LNCaP clone FGC (cell line): ENCODE results near the gene SSH2.
"Not testable (repeated sequence)": the region's sequence is repeated elsewhere in the genome, so short reads cannot be mapped to it uniquely, and the experiment has no call there.

Experiments used
- DNase-seq: peaks from one replicate; pipeline ENCODE4 v3.0.0-alpha.2; 2011; ENCODE audit warnings: low read depth
- H3K4me3 ChIP-seq: 2 replicates; pipeline ENCODE4 v1.5.1; 2011; ENCODE audit warnings: mild to moderate bottlenecking, low read depth, low read length, control low read depth
- CTCF ChIP-seq: IDR thresholded peaks from 2 replicates; pipeline ENCODE4 v1.5.1; 2012; ENCODE audit warnings: mild to moderate bottlenecking; ENCODE audit not compliant: control insufficient read depth, insufficient read depth; ENCODE audit errors: extremely low read depth

The SSH2 gene

GRCh38 chr17:29959658-29960337, 29.8 kb upstream of the SSH2 start:
- no peak for TF ChIP-seq CTCF

GRCh38 chr17:29958947-29959657, 29.1 kb upstream of the SSH2 start:
- H3K4me3 ChIP-seq, result no peak overlapping the region
- TF ChIP-seq CTCF, result no peak
- no peak for DNase-seq

More at GRCh38 chr17:29959658-29960337, 29.8 kb upstream of the SSH2 start:
- H3K4me3 ChIP-seq, result no peak overlapping the region
- no peak for DNase-seq

GRCh38 chr17:29957488-29957887, 27.5 kb upstream of the SSH2 start:
- not testable (repeated sequence) for H3K4me3 ChIP-seq, DNase-seq

GRCh38 chr17:29956225-29956624, 26.2 kb upstream of the SSH2 start:
- DNase-seq, result no peak

GRCh38 chr17:29954405-29954804, 24.4 kb upstream of the SSH2 start:
- DNase-seq, result no peak
- no peak overlapping the region for H3K4me3 ChIP-seq
- no peak for TF ChIP-seq CTCF

More at GRCh38 chr17:29956225-29956624, 26.2 kb upstream of the SSH2 start:
- TF ChIP-seq CTCF, result no peak
- H3K4me3 ChIP-seq, result no peak overlapping the region

GRCh38 chr17:29949696-29950095, 19.7 kb upstream of the SSH2 start:
- TF ChIP-seq CTCF, result no peak
- DNase-seq, result no peak
- no peak overlapping the region for H3K4me3 ChIP-seq

- no peak overlapping the region for H3K4me3 ChIP-seq
- no peak for TF ChIP-seq CTCF
- no peak for DNase-seq
Measured at GRCh38 chr17:29948448-29949215, 18.6 kb upstream of the SSH2 start.
